ENCODE results near the gene SYT1.

SYT1 gene

GRCh38 chr12:78933014-78933413 lies 68.4 kb downstream of the SYT1 start:
- H3K4me3 Mint-ChIP-seq = no peak overlapping the region
- H3K27me3 Mint-ChIP-seq = no peaks in the 10 kb centered on the region
- H3K27ac Mint-ChIP-seq = no peak overlapping the region
- no peak for ATAC-seq
- no peaks in the 10 kb centered on the region for H3K36me3 Mint-ChIP-seq
- peaks cover 5% of the 10 kb centered on the region for H3K4me1 Mint-ChIP-seq
- peaks cover 2% of the 10 kb centered on the region for H3K9me3 Mint-ChIP-seq

DNA sequence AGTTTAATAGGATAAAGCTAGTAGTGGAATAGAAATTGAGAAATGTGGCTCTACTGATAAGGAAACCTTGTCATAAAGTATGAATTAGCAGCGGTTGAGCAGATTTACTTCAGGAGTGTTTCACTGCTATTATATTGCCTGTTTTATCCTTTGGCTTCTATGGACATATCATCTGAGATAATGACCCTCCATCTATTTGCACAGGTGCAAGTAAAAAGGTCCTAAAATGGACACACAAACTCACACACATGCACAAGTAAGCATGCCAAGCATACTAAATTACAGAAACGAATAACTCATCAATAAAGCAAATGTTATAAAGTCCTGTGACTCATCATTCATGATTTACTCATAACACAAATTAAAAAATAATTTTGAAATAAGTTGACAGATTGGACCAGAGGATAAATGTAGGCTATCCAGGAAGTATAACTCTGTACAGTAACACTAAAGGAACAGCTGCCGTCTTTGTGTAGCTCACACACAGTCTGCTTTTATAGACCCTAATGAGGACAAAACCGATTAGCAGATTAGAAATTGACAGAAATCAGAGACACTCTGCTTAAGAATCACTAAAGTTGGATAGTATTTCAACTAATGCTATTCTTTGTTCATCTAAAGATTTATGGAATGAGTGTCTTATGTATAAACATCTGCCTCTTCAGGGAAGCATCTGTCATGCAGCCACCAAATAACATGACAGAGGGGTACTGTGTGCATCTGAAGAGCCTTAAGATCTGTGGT lies 73.9 kb downstream of the SYT1 start:
- no peak overlapping the region for H3K4me3 Mint-ChIP-seq
- peaks cover 4% of the 10 kb centered on the region for H3K9me3 Mint-ChIP-seq
- no peaks in the 10 kb centered on the region for H3K4me1 Mint-ChIP-seq
- no peaks in the 10 kb centered on the region for H3K36me3 Mint-ChIP-seq
- H3K27me3 Mint-ChIP-seq = no peaks in the 10 kb centered on the region
- H3K27ac Mint-ChIP-seq = no peak overlapping the region
- ATAC-seq = no peak

DNA sequence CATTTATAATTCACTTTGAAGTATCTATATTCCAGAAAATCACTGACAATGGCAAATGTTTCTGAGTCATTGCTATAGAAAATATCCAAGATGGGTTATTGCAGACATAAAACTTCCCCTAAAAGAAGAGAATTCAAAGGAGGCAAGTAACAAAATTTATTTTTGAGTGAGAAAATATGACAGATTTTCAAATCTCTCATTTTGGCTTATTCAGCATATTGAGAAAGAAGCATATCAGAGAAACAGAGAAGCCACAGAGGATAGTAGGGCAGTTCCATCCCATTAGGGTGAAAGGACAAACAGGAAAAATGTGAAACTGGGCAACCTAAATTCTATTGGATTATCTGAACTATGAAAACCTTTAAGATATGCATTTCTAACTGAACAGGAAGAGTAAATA lies 85.0 kb downstream of the SYT1 start:
- Mint-ChIP-seq H3K27ac (no peak overlapping the region), H3K9me3 (no peaks in the 10 kb centered on the region), H3K4me3 (no peak overlapping the region), H3K4me1 (no peaks in the 10 kb centered on the region), H3K27me3 (no peaks in the 10 kb centered on the region), H3K36me3 (no peaks in the 10 kb centered on the region)
- ATAC-seq = no peak

DNA sequence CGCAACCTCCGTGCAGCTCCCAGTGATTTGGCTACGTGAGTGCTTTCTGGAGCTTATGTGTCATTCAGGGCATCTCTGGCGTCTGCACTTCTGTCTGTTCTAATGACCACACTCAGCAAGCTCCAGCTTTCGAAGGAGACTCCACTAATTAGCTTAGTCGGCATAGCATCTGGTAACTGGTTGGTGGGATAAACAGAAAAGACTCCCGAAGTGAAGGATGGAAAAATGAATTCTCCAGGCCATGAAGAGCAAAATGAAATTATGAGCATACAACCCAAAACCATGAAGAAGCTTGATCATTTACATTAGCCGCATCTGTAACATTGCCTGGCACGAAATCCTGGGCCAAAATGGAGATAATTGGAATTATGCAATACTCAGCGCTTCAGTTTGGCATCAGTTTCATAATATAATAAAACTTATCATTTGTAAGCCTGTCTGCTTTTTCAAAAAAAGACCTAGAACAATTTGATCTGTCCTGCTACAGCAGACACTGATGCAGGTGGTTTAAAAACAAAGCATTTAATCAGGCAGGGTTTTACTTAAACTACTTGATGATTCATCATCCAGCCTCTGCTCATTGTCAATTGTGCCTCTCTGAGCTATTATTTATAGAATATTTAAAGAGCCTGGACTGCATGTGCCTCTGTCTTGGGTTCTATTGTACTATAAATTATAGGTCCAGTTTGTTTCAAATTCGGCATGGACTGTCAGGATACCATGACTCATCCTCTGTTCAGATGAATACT lies 87.4 kb downstream of the SYT1 start:
- H3K27me3 Mint-ChIP-seq = no peaks in the 10 kb centered on the region
- H3K4me3 Mint-ChIP-seq = no peak overlapping the region
- H3K9me3 Mint-ChIP-seq = no peaks in the 10 kb centered on the region
- no peaks in the 10 kb centered on the region for H3K36me3 Mint-ChIP-seq
- H3K27ac Mint-ChIP-seq = no peak overlapping the region
- no peak for ATAC-seq
- no peaks in the 10 kb centered on the region for H3K4me1 Mint-ChIP-seq

DNA sequence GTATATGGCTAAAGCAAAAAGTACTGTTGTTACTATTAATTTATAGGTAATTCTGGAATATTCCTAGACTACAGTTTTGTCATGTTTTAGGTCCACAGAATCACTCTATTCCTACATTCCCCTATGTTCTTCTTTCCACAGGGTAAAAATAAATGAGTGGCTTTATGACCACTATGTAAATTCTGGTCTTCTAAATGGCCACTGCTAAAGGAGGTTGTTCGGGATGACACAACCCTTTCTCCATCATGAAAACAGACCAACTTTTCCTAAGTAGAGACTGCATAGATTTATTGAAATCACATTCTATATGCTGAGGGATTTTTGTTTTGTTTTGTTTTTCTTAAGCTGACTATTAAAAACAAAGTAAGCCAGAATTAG lies 88.0 kb downstream of the SYT1 start:
- no peaks in the 10 kb centered on the region for H3K4me1 Mint-ChIP-seq
- no peaks in the 10 kb centered on the region for H3K36me3 Mint-ChIP-seq
- ATAC-seq = no peak
- H3K4me3 Mint-ChIP-seq = no peak overlapping the region
- no peaks in the 10 kb centered on the region for H3K27me3 Mint-ChIP-seq
- no peaks in the 10 kb centered on the region for H3K9me3 Mint-ChIP-seq
- no peak overlapping the region for H3K27ac Mint-ChIP-seq

- H3K9me3 Mint-ChIP-seq = no peaks in the 10 kb centered on the region
Observed at GRCh38 chr12:78958941-78959340, 94.4 kb downstream of the SYT1 start.

DNA sequence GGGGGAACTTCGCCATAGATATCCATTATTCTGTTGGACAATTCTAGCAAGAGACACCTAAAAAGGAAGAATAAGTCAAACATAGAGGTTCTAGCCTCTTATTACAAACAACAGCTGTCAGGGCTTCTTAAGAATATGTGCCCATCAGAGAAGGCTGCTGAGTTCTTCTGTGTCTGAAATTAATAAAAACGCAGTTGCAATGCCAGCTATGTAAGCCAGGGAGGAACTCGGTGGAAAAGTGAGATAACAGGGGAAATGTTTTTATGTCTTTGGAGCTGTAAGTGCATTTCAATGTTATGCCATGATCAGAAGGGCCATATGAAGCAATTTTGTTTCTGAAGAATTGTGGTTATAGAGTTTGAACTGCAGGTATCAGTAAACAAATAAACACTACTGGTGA lies 95.0 kb downstream of the SYT1 start:
- ATAC-seq = no peak
- Mint-ChIP-seq H3K4me1 (no peaks in the 10 kb centered on the region), H3K27ac (no peak overlapping the region), H3K36me3 (no peaks in the 10 kb centered on the region), H3K27me3 (no peaks in the 10 kb centered on the region), H3K9me3 (no peaks in the 10 kb centered on the region), H3K4me3 (no peak overlapping the region)

More at GRCh38 chr12:78958941-78959340, 94.4 kb downstream of the SYT1 start:
- Mint-ChIP-seq H3K36me3 (no peaks in the 10 kb centered on the region), H3K4me3 (no peak overlapping the region), H3K27me3 (no peaks in the 10 kb centered on the region), H3K4me1 (no peaks in the 10 kb centered on the region), H3K27ac (no peak overlapping the region)
- ATAC-seq = no peak

GRCh38 chr12:78961171-78961570 lies 96.6 kb downstream of the SYT1 start:
- no peaks in the 10 kb centered on the region for H3K27me3 Mint-ChIP-seq
- H3K27ac Mint-ChIP-seq = no peak overlapping the region
- H3K9me3 Mint-ChIP-seq = no peaks in the 10 kb centered on the region
- no peak for ATAC-seq
- no peaks in the 10 kb centered on the region for H3K4me1 Mint-ChIP-seq
- H3K4me3 Mint-ChIP-seq = no peak overlapping the region
- H3K36me3 Mint-ChIP-seq = no peaks in the 10 kb centered on the region

- Mint-ChIP-seq H3K36me3 (no peaks in the 10 kb centered on the region), H3K27me3 (no peaks in the 10 kb centered on the region), H3K27ac (no peak overlapping the region), H3K9me3 (no peaks in the 10 kb centered on the region), H3K4me3 (no peak overlapping the region), H3K4me1 (no peaks in the 10 kb centered on the region)
- ATAC-seq = no peak
Observed at GRCh38 chr12:78963439-78964227, 99.1 kb downstream of the SYT1 start.

- H3K27me3 Mint-ChIP-seq = no peaks in the 10 kb centered on the region
- no peak overlapping the region for H3K27ac Mint-ChIP-seq
- ATAC-seq = no peak
- H3K4me1 Mint-ChIP-seq = no peaks in the 10 kb centered on the region
- no peak overlapping the region for H3K4me3 Mint-ChIP-seq
- H3K36me3 Mint-ChIP-seq = no peaks in the 10 kb centered on the region
- no peaks in the 10 kb centered on the region for H3K9me3 Mint-ChIP-seq
Observed at GRCh38 chr12:78964521-78964920, 99.9 kb downstream of the SYT1 start.

DNA sequence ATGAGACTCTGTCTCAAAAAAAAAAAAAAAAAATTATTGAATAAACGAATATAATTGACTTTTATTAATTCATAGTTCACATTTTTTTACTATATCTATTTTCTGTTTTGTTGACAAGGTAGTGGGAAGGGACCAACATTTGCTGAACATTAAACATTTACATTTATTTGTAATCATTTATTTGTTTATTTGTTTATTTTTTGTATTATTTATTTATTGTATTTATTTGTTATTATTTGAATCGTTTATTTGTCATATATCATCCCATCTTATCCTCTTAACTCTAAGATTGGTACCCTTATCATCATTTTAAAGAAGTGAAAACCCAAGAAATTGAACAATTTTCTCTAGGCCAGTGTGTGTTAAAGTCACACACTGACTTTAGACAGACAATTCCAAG lies 101.5 kb downstream of the SYT1 start:
- Mint-ChIP-seq H3K4me3 (no peak overlapping the region), H3K27me3 (no peaks in the 10 kb centered on the region), H3K27ac (no peak overlapping the region), H3K36me3 (no peaks in the 10 kb centered on the region), H3K9me3 (no peaks in the 10 kb centered on the region), H3K4me1 (no peaks in the 10 kb centered on the region)
- ATAC-seq = no peak

DNA sequence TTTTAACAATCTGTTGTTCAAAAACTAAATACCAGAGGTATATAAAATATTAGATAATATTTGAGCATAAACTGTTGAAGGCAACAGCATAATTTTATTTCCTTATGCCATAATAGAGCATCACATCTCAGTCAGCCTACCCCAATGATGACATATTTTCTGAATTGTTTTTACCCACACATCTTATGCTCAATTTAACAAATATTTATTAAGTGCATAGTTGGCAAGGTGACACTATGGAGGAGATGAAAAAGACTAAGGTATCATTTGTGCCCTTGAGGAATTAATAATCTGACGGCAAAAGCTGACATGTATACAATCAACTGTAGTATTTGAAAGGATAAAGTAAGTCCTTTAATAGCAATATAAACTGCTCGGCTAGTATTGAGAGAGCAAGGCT lies 102.4 kb downstream of the SYT1 start:
- ATAC-seq = no peak
- no peaks in the 10 kb centered on the region for H3K36me3 Mint-ChIP-seq
- no peak overlapping the region for H3K27ac Mint-ChIP-seq
- no peaks in the 10 kb centered on the region for H3K27me3 Mint-ChIP-seq
- no peaks in the 10 kb centered on the region for H3K4me1 Mint-ChIP-seq
- H3K4me3 Mint-ChIP-seq = no peak overlapping the region
- H3K9me3 Mint-ChIP-seq = no peaks in the 10 kb centered on the region

GRCh38 chr12:78968226-78968625 lies 103.7 kb downstream of the SYT1 start:
- H3K4me3 Mint-ChIP-seq = no peak overlapping the region
- H3K36me3 Mint-ChIP-seq = no peaks in the 10 kb centered on the region
- H3K27me3 Mint-ChIP-seq = no peaks in the 10 kb centered on the region
- no peak overlapping the region for H3K27ac Mint-ChIP-seq
- H3K4me1 Mint-ChIP-seq = no peaks in the 10 kb centered on the region
- ATAC-seq = no peak
- H3K9me3 Mint-ChIP-seq = no peaks in the 10 kb centered on the region

GRCh38 chr12:78970041-78970440 lies 105.5 kb downstream of the SYT1 start:
- Mint-ChIP-seq H3K36me3 (no peaks in the 10 kb centered on the region), H3K4me3 (no peak overlapping the region), H3K27ac (no peak overlapping the region), H3K9me3 (no peaks in the 10 kb centered on the region), H3K4me1 (no peaks in the 10 kb centered on the region), H3K27me3 (no peaks in the 10 kb centered on the region)
- ATAC-seq = no peak

GRCh38 chr12:78977304-78977867 lies 112.8 kb downstream of the SYT1 start:
- no peak overlapping the region for H3K4me3 Mint-ChIP-seq
- no peaks in the 10 kb centered on the region for H3K9me3 Mint-ChIP-seq
- no peak overlapping the region for H3K27ac Mint-ChIP-seq
- ATAC-seq = peak; percentile 63
- no peaks in the 10 kb centered on the region for H3K4me1 Mint-ChIP-seq
- H3K36me3 Mint-ChIP-seq = no peaks in the 10 kb centered on the region
- no peaks in the 10 kb centered on the region for H3K27me3 Mint-ChIP-seq

Measured in stimulated activated memory B cell treated with anti-CD40 and anti-IgM and Interleukin-4, amounts not matched to agents 10 μg/mL and 1 μg/mL and 100 μg/mL, for 72 hours (primary cell).